H1 (cell line): Measurements from ENCODE around the gene ADAMTS17. TPM values are rescaled to one million over a fixed set of nuclear protein-coding genes. Genes with fewer than 3 reads are reported as not detected.

Experiments
- CTCF ChIP-seq, 3 experiments: IDR thresholded peaks; 1 replicate in 2 of 3; 2 replicates in 1 of 3; pipeline versions ENCODE4 v1.5.1 to v1.6.1; 2011; ENCODE audit warnings: low read length in 3 of 3, mild to moderate bottlenecking in 3 of 3, inconsistent platforms in 2 of 3, low read depth in 1 of 3, moderate library complexity in 1 of 3; ENCODE audit not compliant: insufficient read depth in 1 of 3; ENCODE audit errors: control extremely low read depth in 1 of 3
- polyA plus RNA-seq, 7 experiments: library from polyadenylated mRNA; depleted of rRNA in 3 of 7; stranded (reverse) in 5 of 7; unstranded in 2 of 7; fragments of >200 nt in 5 of 7; fragments of 200-250 nt in 2 of 7; gene quantifications; 1 replicate in 5 of 7; 2 replicates in 1 of 7; 4 replicates in 1 of 7; pipeline versions ENCODE4 v1.2.1 to v1.2.3, GENCODE V29; 2011 to 2013; ENCODE audit warnings: missing spikeins in 2 of 7, mixed read lengths in 2 of 7
- total RNA-seq: library from RNA; stranded (reverse); fragmentation: NEBNext Ultra II Directional; extraction: Animal tissue kit (Norgen Biotek cat#: 25700); gene quantifications from 2 replicates; pipeline ENCODE4 v1.2.1, GENCODE V29; 2021

ADAMTS17 gene
- total and polyA plus RNA-seq, 2 of the 8 experiments (the other 6 are each of a cell fraction or from before 2014, with no cell fraction given) = 0.51 to 1.7 TPM

- TF ChIP-seq CTCF (IDR thresholded peaks at IDR 0.05; ENCODE audit: control extremely low read depth in 1 of 3, insufficient read depth in 1 of 3, low read depth in 1 of 3, low read length in 3 of 3) = no peak
Observed at GRCh38 chr15:100052716-100053473, 288.9 kb downstream of the ADAMTS17 start (continued).
